T follicular helper cell (primary cell): Measurements from ENCODE around the gene CYB561.
A peak's percentile ranks its signal among the peaks of the same experiment; 100 is the strongest.

Source experiments
- DNase-seq: peaks from one replicate; pipeline ENCODE4 v3.0.0-alpha.2; 2020; ENCODE audit warnings: low read depth

CYB561 gene

GRCh38 chr17:63451150-63451549 lies 5.0 kb upstream of the CYB561 start:
- no peak for DNase-seq

- no peak for DNase-seq
These were observed 4.4 kb upstream of the CYB561 start for GRCh38 chr17:63450551-63450950.

- DNase-seq, result no peak
These were observed 2.5 kb upstream of the CYB561 start for GRCh38 chr17:63448655-63449054.

GRCh38 chr17:63447471-63448009 lies 1.4 kb upstream of the CYB561 start:
- no peak for DNase-seq

- peak; percentile 18 for DNase-seq
These were observed 806 bp upstream of the CYB561 start for GRCh38 chr17:63446753-63447470.

- peak; percentile 55 for DNase-seq
These were observed 544 bp downstream of the CYB561 start for GRCh38 chr17:63445571-63445953.

GRCh38 chr17:63445065-63445464 lies 1.0 kb downstream of the CYB561 start:
- DNase-seq, result no peak

GRCh38 chr17:63444457-63444856 lies 1.6 kb downstream of the CYB561 start:
- DNase-seq, result no peak

- DNase-seq, result no peak
These were observed 3.1 kb downstream of the CYB561 start for GRCh38 chr17:63443053-63443452.

GRCh38 chr17:63442549-63443035 lies 3.5 kb downstream of the CYB561 start:
- no peak for DNase-seq

- no peak for DNase-seq
These were observed 4.0 kb downstream of the CYB561 start for GRCh38 chr17:63442074-63442473.

- DNase-seq, result no peak
These were observed 4.5 kb downstream of the CYB561 start for GRCh38 chr17:63441654-63442053.

- DNase-seq, result no peak
These were observed 5.3 kb downstream of the CYB561 start for GRCh38 chr17:63440770-63441335.

- DNase-seq, result no peak
These were observed 5.9 kb downstream of the CYB561 start for GRCh38 chr17:63440127-63440769.

- no peak for DNase-seq
These were observed 6.4 kb downstream of the CYB561 start for GRCh38 chr17:63439687-63440086.

GRCh38 chr17:63438092-63439051 lies 7.7 kb downstream of the CYB561 start:
- no peak for DNase-seq

- DNase-seq, result no peak
These were observed 8.6 kb downstream of the CYB561 start for GRCh38 chr17:63437287-63438091.

GRCh38 chr17:63436523-63437110 lies 9.5 kb downstream of the CYB561 start:
- DNase-seq, result no peak

GRCh38 chr17:63435681-63436522 lies 10.2 kb downstream of the CYB561 start:
- no peak for DNase-seq
